Adrenal gland (tissue), 12 donors: Measurements from ENCODE around the gene PER1. TPM values are rescaled to one million over a fixed set of nuclear protein-coding genes. Genes with fewer than 3 reads are reported as not detected.

ENCODE experiments used
- DNase-seq, 7 donors: peaks; one replicate each; pipeline ENCODE4 v3.0.0-alpha.2; 2019 to 2020
- H3K27ac ChIP-seq, 5 donors: fragments of 200-600 bp; sonication (generic) in 4 of 5; 1 replicate in 3 of 5; 2 replicates in 2 of 5; pipeline versions ENCODE4 v1.5.1 to v1.8.0; 2016 to 2020; ENCODE audit warnings: mild to moderate bottlenecking in 1 of 5
- H3K27me3 ChIP-seq: fragments of 200-600 bp; 2 replicates; pipeline ENCODE4 v1.8.0; 2021
- H3K36me3 ChIP-seq, 2 donors: fragments of 200-600 bp; replicated peaks in 1 of 2; 1 replicate in 1 of 2; 2 replicates in 1 of 2; pipeline versions ENCODE4 v1.5.1 to v1.8.0; 2018 to 2022
- H3K4me1 ChIP-seq, 2 donors: fragments of 200-600 bp; replicated peaks in 1 of 2; 1 replicate in 1 of 2; 2 replicates in 1 of 2; pipeline versions ENCODE4 v1.5.1 to v1.8.0; 2018 to 2021
- H3K4me3 ChIP-seq, 4 donors: fragments of 200-600 bp; sonication (generic) in 3 of 4; one replicate each; pipeline ENCODE4 v1.5.1; 2016 to 2018
- H3K9me3 ChIP-seq, 3 donors: fragments of 200-600 bp; sonication (generic) in 1 of 3; replicated peaks in 1 of 3; 1 replicate in 2 of 3; 2 replicates in 1 of 3; pipeline versions ENCODE4 v1.5.1 to v1.8.0; 2016 to 2021
- POLR2A ChIP-seq, 2 donors: fragments of 450-650 bp; IDR thresholded peaks; one replicate each; pipeline ENCODE4 v1.6.1; 2017; ENCODE audit warnings: antibody characterized with exemption in 2 of 2, mild to moderate bottlenecking in 2 of 2, moderate library complexity in 1 of 2
- WGBS, 4 donors: extraction: QIAGEN DNeasy Blood & Tissue Kit in 2 of 4; methylation state at CpG; one replicate each; pipeline versions ENCODE4 v1.1.5 to v1.1.7; 2013 to 2017; 5-methylcytosine and 5-hydroxymethylcytosine counted together
- intact Hi-C, 2 donors: fragments of 100-400 bp; cut with DNase I; formaldehyde crosslinking; loops; one replicate each; pipeline versions ENCODE4 v1.14.1 to v1.15.0; 2022 to 2023
- polyA plus RNA-seq, 3 donors: library from polyadenylated mRNA; stranded (reverse); fragments of 200-250 nt in 2 of 3; fragments of 350-450 nt in 1 of 3; fragmentation: Illumina TruSeq in 1 of 3; extraction: RNeasy Lipid Tissue Mini Kit (QIAGEN cat#74804) in 1 of 3; gene quantifications; one replicate each; pipeline ENCODE4 v1.2.3, GENCODE V29; 2013 to 2014
- total RNA-seq, 9 donors: library from RNA; depleted of rRNA in 4 of 9; stranded (reverse); fragments of >200 nt in 4 of 9; fragments of 120-200 nt in 1 of 9; fragmentation: NEBNext Ultra II Directional in 1 of 9; extraction: Animal tissue kit (Norgen Biotek cat#: 25700) in 1 of 9; gene quantifications; one replicate each; pipeline versions ENCODE4 v1.1.0 to v1.2.4, GENCODE V29; 2013 to 2023
- TF ChIP-seq, protein P1 (sequence below), 6 experiments: fragments of 450-650 bp in 4 of 6; fragments of 200-600 bp in 2 of 6; sonication (generic) in 1 of 6; IDR thresholded peaks; 1 replicate in 5 of 6; 2 replicates in 1 of 6; pipeline versions ENCODE4 v1.5.1 to v1.8.0; 2016 to 2021; ENCODE audit warnings: antibody characterized with exemption in 6 of 6, mild to moderate bottlenecking in 2 of 6, moderate library complexity in 1 of 6
- donor health status: healthy with polysubstance abuse.
- donor health status: Bipolar disorder and iron deficiency.
- donor health status: DM: yes; HTN: yes; CAD: no.
- donor health status: DM: no; HTN: no; CAD: no.
- donor health status: DM: no; HTN: no; CAD: no.
- donor health status: DM: yes; HTN: yes; CAD: no.

The PER1 gene
- total and polyA plus RNA-seq, 12 donors: 9.9 to 360 (median 108) TPM

DNA sequence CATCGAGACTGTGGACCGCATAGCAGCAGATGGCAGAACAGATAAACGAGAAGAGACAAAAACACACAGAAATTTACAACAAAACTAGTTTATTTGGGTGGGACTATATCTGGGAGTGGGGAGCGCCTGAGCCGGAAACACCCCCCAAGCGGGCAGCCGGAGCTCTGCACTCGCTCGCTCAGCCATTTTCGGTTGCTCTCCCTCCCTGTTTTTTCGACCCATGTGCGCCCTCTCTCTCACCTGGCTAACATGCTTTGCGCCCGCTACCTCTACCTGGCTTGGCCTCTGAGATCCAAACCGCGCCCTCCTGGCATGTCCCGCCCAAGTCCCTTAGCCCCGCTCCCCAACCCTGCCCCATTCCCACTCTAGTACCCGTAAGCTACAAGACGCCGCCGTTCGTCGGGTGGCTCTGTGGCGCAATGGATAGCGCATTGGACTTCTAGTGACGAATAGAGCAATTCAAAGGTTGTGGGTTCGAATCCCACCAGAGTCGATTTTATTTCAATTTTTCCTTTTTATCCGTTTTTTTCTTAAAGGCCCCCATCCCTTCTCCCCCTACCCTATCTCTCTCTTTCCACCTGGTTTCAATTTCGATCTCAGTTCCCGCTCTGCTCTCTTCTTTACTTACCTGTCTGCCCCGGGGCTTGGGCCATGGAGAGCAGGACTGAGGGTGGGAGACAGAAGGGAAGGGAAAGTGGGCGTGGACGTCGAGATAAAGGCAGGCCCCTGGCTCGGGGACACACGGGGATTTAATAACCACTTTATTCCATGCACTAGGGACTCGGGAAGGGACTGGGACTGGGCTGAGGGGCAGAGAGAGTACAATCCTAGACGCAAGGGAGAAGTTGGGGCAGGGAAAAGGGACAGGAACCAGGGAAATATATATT lies 31.4 kb downstream of the PER1 start:
- Histone ChIP-seq H3K36me3 (no peaks in the 10 kb centered on the region), H3K4me3 (peak overlapping the region in 1 of 4 donors; percentile 52), H3K27ac (peak overlapping the region in 2 of 5 donors; percentile 61 to 86), H3K27me3 (peaks cover 18% of the 10 kb centered on the region), H3K4me1 (peaks cover 47 to 66% of the 10 kb centered on the region in 2 donors), H3K9me3 (no peaks in the 10 kb centered on the region)
- 1 to 2% (median 1%) methylated on average over 40 of the region's 40 CpGs for WGBS, 4 donors
- TF ChIP-seq, protein P1, sequence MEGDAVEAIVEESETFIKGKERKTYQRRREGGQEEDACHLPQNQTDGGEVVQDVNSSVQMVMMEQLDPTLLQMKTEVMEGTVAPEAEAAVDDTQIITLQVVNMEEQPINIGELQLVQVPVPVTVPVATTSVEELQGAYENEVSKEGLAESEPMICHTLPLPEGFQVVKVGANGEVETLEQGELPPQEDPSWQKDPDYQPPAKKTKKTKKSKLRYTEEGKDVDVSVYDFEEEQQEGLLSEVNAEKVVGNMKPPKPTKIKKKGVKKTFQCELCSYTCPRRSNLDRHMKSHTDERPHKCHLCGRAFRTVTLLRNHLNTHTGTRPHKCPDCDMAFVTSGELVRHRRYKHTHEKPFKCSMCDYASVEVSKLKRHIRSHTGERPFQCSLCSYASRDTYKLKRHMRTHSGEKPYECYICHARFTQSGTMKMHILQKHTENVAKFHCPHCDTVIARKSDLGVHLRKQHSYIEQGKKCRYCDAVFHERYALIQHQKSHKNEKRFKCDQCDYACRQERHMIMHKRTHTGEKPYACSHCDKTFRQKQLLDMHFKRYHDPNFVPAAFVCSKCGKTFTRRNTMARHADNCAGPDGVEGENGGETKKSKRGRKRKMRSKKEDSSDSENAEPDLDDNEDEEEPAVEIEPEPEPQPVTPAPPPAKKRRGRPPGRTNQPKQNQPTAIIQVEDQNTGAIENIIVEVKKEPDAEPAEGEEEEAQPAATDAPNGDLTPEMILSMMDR (IDR thresholded peaks at IDR 0.05): peak in 2 of 6 experiments; percentile 23 to 31
- TF ChIP-seq POLR2A (IDR thresholded peaks at IDR 0.05): no peak
- intact Hi-C loops: loop anchor here in 1 of 2 donors (10.0 kb wide), 1 partner anchor 64 kb away; no protein-coding TSS in a partner anchor
- DNase-seq: peak in 6 of 7 donors; percentile 42 to 77 (median 65)

DNA sequence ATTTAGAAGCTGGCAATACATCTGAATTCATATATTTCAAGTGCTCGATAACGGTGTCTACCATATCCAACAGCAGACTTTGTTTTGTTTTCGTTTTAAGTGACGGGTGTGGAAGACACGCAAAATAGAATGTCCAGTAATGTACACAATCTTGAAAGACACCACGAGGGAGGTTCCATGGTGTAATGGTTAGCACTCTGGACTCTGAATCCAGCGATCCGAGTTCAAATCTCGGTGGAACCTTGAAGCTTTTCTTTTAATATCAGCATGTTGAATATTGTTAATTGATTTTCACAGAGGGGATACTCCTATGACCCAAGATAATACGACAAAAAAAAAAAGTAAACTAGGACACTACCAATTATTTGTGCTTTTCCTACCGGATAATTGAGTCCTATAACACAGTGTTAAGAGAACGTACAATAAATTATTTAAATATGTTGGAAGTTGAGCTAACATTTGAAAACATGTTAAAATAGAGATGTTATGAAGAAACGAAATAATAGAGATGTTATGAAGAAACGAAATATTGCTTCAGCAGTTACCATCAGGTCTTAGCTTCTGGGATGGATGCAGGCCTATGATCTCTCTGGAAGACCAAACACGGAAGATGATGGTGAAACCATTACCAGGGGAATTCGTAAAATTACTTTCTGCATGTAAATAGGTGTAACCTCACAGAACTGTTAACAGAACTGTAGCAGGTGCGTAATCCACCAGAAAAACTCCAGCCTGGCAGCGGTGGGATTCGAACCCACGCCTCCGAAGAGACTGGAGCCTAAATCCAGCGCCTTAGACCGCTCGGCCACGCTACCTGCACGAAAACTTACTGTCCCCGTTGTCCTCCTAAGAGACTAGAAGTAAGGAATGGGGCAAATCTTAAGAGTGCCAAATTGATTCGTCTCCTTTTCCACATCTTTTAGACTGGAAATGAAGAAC lies 32.4 kb downstream of the PER1 start:
- peaks cover 38 to 57% of the 10 kb centered on the region in 2 donors for H3K4me1 ChIP-seq
- TF ChIP-seq, protein P1 (IDR thresholded peaks at IDR 0.05): no peak
- no peak for TF ChIP-seq POLR2A (IDR thresholded peaks at IDR 0.05)
- no peaks in the 10 kb centered on the region for H3K36me3 ChIP-seq
- no peaks in the 10 kb centered on the region for H3K9me3 ChIP-seq
- intact Hi-C loops: loop anchor here in 1 of 2 donors (10.0 kb wide), 1 partner anchor 65 kb away; no protein-coding TSS in a partner anchor
- peak overlapping the region in 2 of 4 donors; percentile 17 to 61 for H3K4me3 ChIP-seq
- peak overlapping the region in 4 of 5 donors; percentile 49 to 91 (median 73) for H3K27ac ChIP-seq
- H3K27me3 ChIP-seq: peaks cover 25% of the 10 kb centered on the region
- DNase-seq: peak; percentile 73 to 95 (median 85)
- 0 to 2% (median 1%) methylated on average over 26 to 28 of the region's 28 CpGs for WGBS, 4 donors

DNA sequence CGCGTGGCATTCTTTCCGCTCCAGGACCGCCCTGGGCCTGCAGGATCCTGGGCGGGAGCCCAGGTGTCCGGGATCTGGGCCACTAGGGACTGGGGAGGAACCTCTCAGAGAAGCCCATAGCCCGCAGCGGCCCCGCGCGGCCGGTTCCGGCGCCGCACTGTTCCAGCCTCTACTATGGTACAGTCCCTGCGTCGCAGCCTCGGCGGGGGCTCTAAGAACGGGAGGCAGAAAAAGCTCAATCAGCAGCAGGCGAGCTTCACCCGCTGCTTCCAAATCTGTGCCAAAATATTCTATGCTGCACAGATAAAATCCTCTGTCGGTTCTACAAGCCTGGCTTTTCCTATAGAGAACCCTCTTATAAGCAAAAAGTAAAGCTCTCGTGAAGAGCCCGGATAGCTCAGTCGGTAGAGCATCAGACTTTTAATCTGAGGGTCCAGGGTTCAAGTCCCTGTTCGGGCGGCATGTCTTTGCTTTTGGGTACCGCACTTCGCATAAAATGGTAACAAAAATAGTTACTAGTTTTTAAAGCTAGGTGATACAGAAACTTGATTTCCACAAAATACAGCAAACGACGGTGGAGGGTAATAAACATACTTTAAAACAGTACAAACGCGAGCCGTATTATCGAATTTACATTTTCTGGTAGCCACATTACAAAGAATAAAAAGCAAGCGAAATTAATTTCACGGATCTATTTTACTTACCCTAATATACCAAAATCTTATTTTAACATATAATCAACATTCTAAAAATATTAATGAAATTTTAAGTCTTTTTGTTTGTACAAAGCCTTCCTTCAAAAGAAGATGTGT lies 33.2 kb downstream of the PER1 start:
- H3K27ac ChIP-seq: peak overlapping the region in 4 of 5 donors; percentile 49 to 91 (median 73)

More for the DNA sequence above, 33.2 kb downstream of the PER1 start:
- Histone ChIP-seq H3K36me3 (no peaks in the 10 kb centered on the region), H3K4me1 (peaks cover 36 to 48% of the 10 kb centered on the region in 2 donors), H3K27me3 (peaks cover 21% of the 10 kb centered on the region), H3K4me3 (peak overlapping the region in 3 of 4 donors; percentile 5 to 61 (median 17)), H3K9me3 (no peaks in the 10 kb centered on the region)
- 0 to 1% (median 0%) methylated on average over 18 to 38 of the region's 38 CpGs for WGBS, 4 donors
- intact Hi-C loops: no loop called here
- TF ChIP-seq, protein P1 (IDR thresholded peaks at IDR 0.05): peak; percentile 73 to 90 (median 82)
- TF ChIP-seq POLR2A (IDR thresholded peaks at IDR 0.05): no peak
- peak; percentile 86 to 96 (median 90) for DNase-seq
